ENCODE results near the gene ARHGAP32. TPM values are rescaled to one million over a fixed set of nuclear protein-coding genes. Genes with fewer than 3 reads are reported as not detected.

ARHGAP32 gene
- total and polyA plus RNA-seq, 5 experiments from 2014 or later, result 0.85 to 10.4 (median 1.5) TPM

DNA sequence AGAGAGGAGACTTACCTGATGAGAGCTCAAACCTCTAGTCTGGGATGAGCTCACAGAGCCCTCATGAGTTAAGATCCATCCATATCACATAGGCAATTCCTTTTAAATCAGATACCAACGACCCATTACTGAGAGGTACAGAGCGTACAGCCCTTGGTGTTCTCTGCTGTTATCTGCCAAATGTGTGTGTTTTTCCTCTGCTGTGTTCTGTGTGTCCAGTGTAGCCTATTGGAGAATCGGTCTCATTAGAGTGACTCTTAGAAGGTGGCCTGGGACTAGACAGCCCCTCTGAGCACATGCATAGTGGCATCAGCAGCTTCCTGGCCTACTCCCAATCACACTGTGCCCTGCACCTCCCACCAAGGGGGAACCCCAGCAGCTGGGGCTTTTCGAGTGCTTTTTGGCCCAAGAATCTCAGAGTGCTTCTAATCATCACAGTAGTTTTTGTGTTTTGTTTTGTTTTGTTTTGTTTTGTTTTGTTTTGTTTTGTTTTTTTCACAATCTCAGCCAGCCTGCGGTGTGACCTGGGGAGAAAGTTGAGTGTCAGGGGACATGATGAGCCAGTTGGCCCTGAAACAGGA, 274.9 kb downstream of the ARHGAP32 start:
- H3K4me3 Mint-ChIP-seq, result no peak overlapping the region
- H3K36me3 Mint-ChIP-seq, result no peaks in the 10 kb centered on the region
- DNase-seq, result no peak
- no peak for ATAC-seq
- peaks cover 15 to 33% (median 19%) of the 10 kb centered on the region in 5 donors for H3K27me3 Mint-ChIP-seq
- H3K9me3 Mint-ChIP-seq, result peaks cover 0 to 7% (median 0%) of the 10 kb centered on the region in 9 donors
- peaks cover 0 to 4% (median 1%) of the 10 kb centered on the region in 4 donors for H3K4me1 Mint-ChIP-seq
- peak overlapping the region in 1 of 10 donors; percentile 12 for H3K27ac Mint-ChIP-seq
- POLR2A ChIA-PET, result no interaction called here

DNA sequence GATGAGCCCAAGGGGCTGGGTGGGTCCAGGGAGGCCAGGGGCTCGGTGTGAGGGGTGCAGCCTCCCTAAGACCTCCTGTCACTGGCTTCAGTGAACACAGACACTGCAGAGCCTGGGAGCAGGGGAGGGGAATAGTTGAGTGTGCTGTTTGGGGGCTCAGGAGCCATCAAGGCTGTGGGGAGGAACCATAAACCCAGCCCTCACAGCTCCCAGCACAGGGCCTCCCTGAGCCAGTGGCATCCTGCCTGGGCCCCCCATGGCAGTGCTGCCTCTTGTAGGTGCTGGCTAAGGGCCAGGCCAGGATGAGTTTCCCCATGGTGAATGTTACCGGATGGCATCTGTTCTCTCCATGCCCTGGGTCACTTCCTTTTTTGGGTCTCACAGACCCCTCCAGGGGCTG, 275.4 kb downstream of the ARHGAP32 start:
- no peak overlapping the region for H3K27ac Mint-ChIP-seq
- no peak overlapping the region for H3K4me3 Mint-ChIP-seq
- peaks cover 13 to 34% (median 20%) of the 10 kb centered on the region in 5 donors for H3K27me3 Mint-ChIP-seq
- POLR2A ChIA-PET, result no interaction called here
- H3K9me3 Mint-ChIP-seq, result peaks cover 0 to 7% (median 0%) of the 10 kb centered on the region in 9 donors
- H3K4me1 Mint-ChIP-seq, result peaks cover 0 to 4% (median 1%) of the 10 kb centered on the region in 4 donors
- H3K36me3 Mint-ChIP-seq, result no peaks in the 10 kb centered on the region
- ATAC-seq, result no peak
- peak in 1 of 10 donors; percentile 48 for DNase-seq

DNA sequence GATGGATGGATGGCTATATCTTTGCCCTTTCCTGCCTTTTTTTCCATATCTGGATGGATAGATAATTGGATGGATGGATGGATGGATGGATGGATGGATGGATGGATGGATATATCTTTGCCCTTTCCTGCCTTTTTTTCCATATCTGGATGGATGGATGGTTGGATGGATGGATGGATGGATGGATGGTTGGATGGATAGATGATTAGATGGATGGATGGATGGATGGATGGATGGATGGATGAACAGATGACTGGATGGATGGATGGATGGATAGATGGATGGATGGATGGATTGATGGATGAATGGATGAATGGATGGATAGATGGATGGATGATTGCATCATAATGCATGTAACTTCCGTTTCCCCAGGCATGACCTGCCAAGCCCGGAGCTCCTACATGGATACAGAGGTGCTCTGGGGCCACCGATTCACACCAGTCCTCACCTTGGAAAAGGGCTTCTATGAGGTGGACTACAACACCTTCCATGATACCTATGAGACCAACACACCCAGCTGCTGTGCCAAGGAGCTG, 276.0 kb downstream of the ARHGAP32 start:
- H3K4me1 Mint-ChIP-seq, result peaks cover 0 to 4% (median 1%) of the 10 kb centered on the region in 4 donors
- no peak overlapping the region for H3K4me3 Mint-ChIP-seq
- POLR2A ChIA-PET, result no interaction called here
- peak overlapping the region in 1 of 10 donors; percentile 28 for H3K27ac Mint-ChIP-seq
- peaks cover 16 to 39% (median 23%) of the 10 kb centered on the region in 5 donors for H3K27me3 Mint-ChIP-seq
- DNase-seq (no peak), ATAC-seq (no peak)
- H3K36me3 Mint-ChIP-seq, result no peaks in the 10 kb centered on the region
- peaks cover 0 to 7% (median 0%) of the 10 kb centered on the region in 9 donors for H3K9me3 Mint-ChIP-seq

DNA sequence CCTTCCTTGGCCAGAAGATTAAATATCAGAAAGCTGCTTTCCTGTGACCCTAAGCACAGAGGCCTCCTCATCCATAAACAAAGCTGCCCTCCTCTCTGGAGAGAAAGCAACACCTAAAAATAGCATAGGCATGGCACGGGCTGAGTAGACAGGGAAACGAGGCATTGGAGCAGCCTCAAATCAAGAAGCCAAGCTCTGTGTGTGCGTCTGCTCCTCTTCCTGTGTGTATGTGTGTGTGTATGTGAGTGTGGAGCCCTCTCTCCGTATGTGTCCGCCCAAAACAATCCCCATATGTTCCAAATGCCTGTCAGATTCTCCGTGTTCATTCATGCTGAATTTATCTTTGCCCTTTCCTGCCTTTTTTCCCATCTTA, 277.0 kb downstream of the ARHGAP32 start:
- Mint-ChIP-seq H3K4me1 (peaks cover 0 to 4% (median 1%) of the 10 kb centered on the region in 4 donors), H3K36me3 (no peaks in the 10 kb centered on the region), H3K4me3 (no peak overlapping the region), H3K27ac (no peak overlapping the region), H3K27me3 (peaks cover 18 to 45% (median 23%) of the 10 kb centered on the region in 5 donors), H3K9me3 (peaks cover 0 to 7% (median 0%) of the 10 kb centered on the region in 9 donors)
- ATAC-seq, result no peak
- POLR2A ChIA-PET, result no interaction called here
- peak in 1 of 10 donors; percentile 4 for DNase-seq

Other genes with a start within 250 kb of the ARHGAP32 start
- not detected for gene TP53AIP1, start 249.5 kb downstream of the ARHGAP32 start, total RNA-seq
- not detected for gene TP53AIP1, start 249.5 kb downstream of the ARHGAP32 start, polyA plus RNA-seq
- gene BARX2, start 183.5 kb upstream of the ARHGAP32 start, total RNA-seq, result not detected
- gene BARX2, start 183.5 kb upstream of the ARHGAP32 start, polyA plus RNA-seq, result not detected

Measured in naive thymus-derived CD8-positive, alpha-beta T cell (primary cell).